SKM-1 (cell line): Measurements from ENCODE around the gene ARRB1.
"Not testable (repeated sequence)": the region's sequence is repeated elsewhere in the genome, so short reads cannot be mapped to it uniquely, and the experiment has no call there.

Experiments
- DNase-seq: peaks from one replicate; lab custom pipeline; 2025; ENCODE audit not compliant: unreplicated experiment; lab: John Stamatoyannopoulos, UW

ARRB1 gene

GRCh38 chr11:75325713-75326438 lies 25.6 kb downstream of the ARRB1 start:
- DNase-seq: no peak

- DNase-seq: no peak
Measured at GRCh38 chr11:75324740-75325139, 26.7 kb downstream of the ARRB1 start.

- DNase-seq: no peak
Measured at GRCh38 chr11:75324189-75324588, 27.3 kb downstream of the ARRB1 start.

- no peak for DNase-seq
Measured at GRCh38 chr11:75323609-75324008, 27.9 kb downstream of the ARRB1 start.

GRCh38 chr11:75320643-75321042 lies 30.8 kb downstream of the ARRB1 start:
- DNase-seq: no peak

- DNase-seq: no peak
Measured at GRCh38 chr11:75320046-75320618, 31.3 kb downstream of the ARRB1 start.

GRCh38 chr11:75319035-75319877 lies 32.2 kb downstream of the ARRB1 start:
- DNase-seq: no peak

GRCh38 chr11:75317446-75318122 lies 33.9 kb downstream of the ARRB1 start:
- DNase-seq: no peak

- DNase-seq: no peak
Measured at GRCh38 chr11:75315439-75315805, 36.0 kb downstream of the ARRB1 start.

GRCh38 chr11:75314771-75315438 lies 36.6 kb downstream of the ARRB1 start:
- no peak for DNase-seq

GRCh38 chr11:75313513-75314272 lies 37.8 kb downstream of the ARRB1 start:
- DNase-seq: no peak

GRCh38 chr11:75312346-75312745 lies 39.1 kb downstream of the ARRB1 start:
- no peak for DNase-seq

GRCh38 chr11:75311858-75312288 lies 39.6 kb downstream of the ARRB1 start:
- no peak for DNase-seq

GRCh38 chr11:75308986-75309385 lies 42.5 kb downstream of the ARRB1 start:
- DNase-seq: no peak

- no peak for DNase-seq
Measured at GRCh38 chr11:75308116-75308515, 43.3 kb downstream of the ARRB1 start.

- no peak for DNase-seq
Measured at GRCh38 chr11:75307058-75307457, 44.4 kb downstream of the ARRB1 start.

GRCh38 chr11:75306529-75306928 lies 44.9 kb downstream of the ARRB1 start:
- DNase-seq: no peak

- no peak for DNase-seq
Measured at GRCh38 chr11:75305993-75306392, 45.5 kb downstream of the ARRB1 start.

- DNase-seq: no peak
Measured at GRCh38 chr11:75305452-75305851, 46.0 kb downstream of the ARRB1 start.

- not testable (repeated sequence) for DNase-seq
Measured at GRCh38 chr11:75304941-75305340, 46.5 kb downstream of the ARRB1 start.
